ENCODE measurements around the gene MBD5. TPM values are rescaled to one million over a fixed set of nuclear protein-coding genes. Genes with fewer than 3 reads are reported as not detected.

MBD5 gene
- total RNA-seq, 4 donors from 2014 or later = 15.4 to 43.0 (median 18.4) TPM

DNA sequence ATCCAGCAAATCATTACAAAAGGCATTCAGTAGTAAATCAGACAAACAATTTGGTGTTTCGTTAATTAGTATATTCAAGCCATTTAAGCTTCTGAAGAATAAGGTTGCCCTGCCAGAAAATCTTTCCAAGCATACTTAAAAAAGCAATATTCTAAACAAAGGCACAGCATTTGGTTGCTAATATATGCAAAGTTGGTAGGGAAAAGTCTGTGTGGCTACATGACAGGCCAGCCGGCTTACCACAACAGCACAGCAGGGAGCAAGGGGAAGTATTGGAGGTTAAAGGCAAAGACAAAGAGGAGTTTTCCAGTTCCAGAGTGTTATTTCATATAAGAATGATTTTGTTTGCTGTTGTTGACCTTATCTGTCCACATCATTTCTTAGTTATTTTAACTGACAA, 282.3 kb downstream of the MBD5 start:
- TF ChIP-seq, protein P1, sequence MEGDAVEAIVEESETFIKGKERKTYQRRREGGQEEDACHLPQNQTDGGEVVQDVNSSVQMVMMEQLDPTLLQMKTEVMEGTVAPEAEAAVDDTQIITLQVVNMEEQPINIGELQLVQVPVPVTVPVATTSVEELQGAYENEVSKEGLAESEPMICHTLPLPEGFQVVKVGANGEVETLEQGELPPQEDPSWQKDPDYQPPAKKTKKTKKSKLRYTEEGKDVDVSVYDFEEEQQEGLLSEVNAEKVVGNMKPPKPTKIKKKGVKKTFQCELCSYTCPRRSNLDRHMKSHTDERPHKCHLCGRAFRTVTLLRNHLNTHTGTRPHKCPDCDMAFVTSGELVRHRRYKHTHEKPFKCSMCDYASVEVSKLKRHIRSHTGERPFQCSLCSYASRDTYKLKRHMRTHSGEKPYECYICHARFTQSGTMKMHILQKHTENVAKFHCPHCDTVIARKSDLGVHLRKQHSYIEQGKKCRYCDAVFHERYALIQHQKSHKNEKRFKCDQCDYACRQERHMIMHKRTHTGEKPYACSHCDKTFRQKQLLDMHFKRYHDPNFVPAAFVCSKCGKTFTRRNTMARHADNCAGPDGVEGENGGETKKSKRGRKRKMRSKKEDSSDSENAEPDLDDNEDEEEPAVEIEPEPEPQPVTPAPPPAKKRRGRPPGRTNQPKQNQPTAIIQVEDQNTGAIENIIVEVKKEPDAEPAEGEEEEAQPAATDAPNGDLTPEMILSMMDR (IDR thresholded peaks at IDR 0.05) = no peak
- no peak for ATAC-seq (ENCODE audit: low FRiP score)
- no peak for DNase-seq (ENCODE audit: low spot score)

- no peak for ATAC-seq (ENCODE audit: low FRiP score)
- TF ChIP-seq, protein P1 (IDR thresholded peaks at IDR 0.05) = no peak
- no peak for DNase-seq (ENCODE audit: low spot score)
These were observed 284.6 kb downstream of the MBD5 start for GRCh38 chr2:148305476-148305875.

GRCh38 chr2:148306027-148306426, 285.1 kb downstream of the MBD5 start:
- TF ChIP-seq, protein P1 (IDR thresholded peaks at IDR 0.05) = no peak
- DNase-seq (ENCODE audit: low spot score) = no peak
- no peak for ATAC-seq (ENCODE audit: low FRiP score)

GRCh38 chr2:148317598-148317997, 296.7 kb downstream of the MBD5 start:
- no peak for ATAC-seq (ENCODE audit: low FRiP score)
- no peak for DNase-seq (ENCODE audit: low spot score)
- TF ChIP-seq, protein P1 (IDR thresholded peaks at IDR 0.05) = no peak

GRCh38 chr2:148338541-148338940, 317.6 kb downstream of the MBD5 start:
- no peak for ATAC-seq (ENCODE audit: low FRiP score)
- DNase-seq (ENCODE audit: low spot score) = no peak
- TF ChIP-seq, protein P1 (IDR thresholded peaks at IDR 0.05) = no peak

DNA sequence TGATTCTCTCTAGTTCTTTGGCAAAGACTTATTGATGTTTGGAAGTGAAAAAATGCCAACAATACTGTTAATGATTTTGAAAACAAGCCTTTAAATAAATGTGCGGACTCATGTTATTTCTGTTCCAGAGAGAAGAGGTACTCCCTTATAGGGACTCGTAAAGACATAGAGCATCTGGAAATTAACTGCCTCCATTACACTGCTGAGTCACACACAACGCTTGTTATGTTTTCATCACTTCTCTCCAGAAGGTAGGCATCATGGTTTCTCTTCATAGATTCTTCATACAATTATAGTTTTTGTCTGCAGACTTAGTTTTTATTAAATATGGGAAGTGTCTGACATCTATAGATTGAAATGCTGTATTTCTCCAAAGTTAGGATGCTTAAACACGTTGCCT, 321.2 kb downstream of the MBD5 start:
- DNase-seq (ENCODE audit: low spot score) (no peak), ATAC-seq (ENCODE audit: low FRiP score) (no peak)
- TF ChIP-seq, protein P1 (IDR thresholded peaks at IDR 0.05) = no peak

DNA sequence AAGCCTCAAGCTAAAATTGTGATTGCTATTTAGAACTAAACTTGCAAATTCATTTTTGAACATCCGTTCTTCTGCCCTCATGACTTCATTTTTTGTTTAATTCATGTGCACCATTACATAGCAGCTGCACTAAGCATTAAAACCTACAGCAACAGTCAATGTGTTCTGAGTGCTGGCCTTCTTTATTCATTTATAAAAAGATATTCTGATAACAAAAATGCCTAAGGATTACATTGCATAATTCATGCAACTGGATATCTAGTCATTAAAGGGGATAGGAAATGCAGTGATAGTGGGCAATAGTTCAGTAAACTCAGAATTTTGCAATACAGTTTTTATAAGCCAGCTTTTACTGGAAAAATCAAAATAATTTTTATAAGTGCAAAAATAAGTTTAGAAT, 329.3 kb downstream of the MBD5 start:
- no peak for ATAC-seq (ENCODE audit: low FRiP score)
- no peak for DNase-seq (ENCODE audit: low spot score)
- TF ChIP-seq, protein P1 (IDR thresholded peaks at IDR 0.05) = no peak

Measured in omental fat pad (tissue), 4 donors.